Eye (tissue), 1 donor: ENCODE results near the gene AGBL1.
"Not testable (repeated sequence)": the region's sequence is repeated elsewhere in the genome, so short reads cannot be mapped to it uniquely, and the experiment has no call there.

Source experiments
- DNase-seq: peaks from one replicate; pipeline ENCODE4 v3.0.0-alpha.2; 2015

The AGBL1 gene

GRCh38 chr15:86408261-86408660, 328.6 kb downstream of the AGBL1 start:
- no peak for DNase-seq

- no peak for DNase-seq
These were observed 332.2 kb downstream of the AGBL1 start for GRCh38 chr15:86411916-86412315.

- no peak for DNase-seq
These were observed 333.5 kb downstream of the AGBL1 start for GRCh38 chr15:86413191-86413590.

GRCh38 chr15:86425746-86426145, 346.1 kb downstream of the AGBL1 start:
- DNase-seq: no peak

GRCh38 chr15:86432861-86433260, 353.2 kb downstream of the AGBL1 start:
- DNase-seq: no peak

- DNase-seq: no peak
These were observed 354.3 kb downstream of the AGBL1 start for GRCh38 chr15:86433983-86434382.

- no peak for DNase-seq
These were observed 359.9 kb downstream of the AGBL1 start for GRCh38 chr15:86439614-86440013.

GRCh38 chr15:86444527-86444926, 364.9 kb downstream of the AGBL1 start:
- DNase-seq: no peak

GRCh38 chr15:86445579-86446252, 366.0 kb downstream of the AGBL1 start:
- peak; percentile 62 for DNase-seq

GRCh38 chr15:86446253-86446640, 366.6 kb downstream of the AGBL1 start:
- DNase-seq: peak; percentile 14

GRCh38 chr15:86465470-86466039, 385.9 kb downstream of the AGBL1 start:
- DNase-seq: not testable (repeated sequence)

- no peak for DNase-seq
These were observed 402.0 kb downstream of the AGBL1 start for GRCh38 chr15:86481720-86482119.

- no peak for DNase-seq
These were observed 404.3 kb downstream of the AGBL1 start for GRCh38 chr15:86483936-86484335.

GRCh38 chr15:86488046-86488445, 408.4 kb downstream of the AGBL1 start:
- no peak for DNase-seq

- no peak for DNase-seq
These were observed 410.3 kb downstream of the AGBL1 start for GRCh38 chr15:86489981-86490380.

GRCh38 chr15:86491118-86491517, 411.4 kb downstream of the AGBL1 start:
- DNase-seq: no peak

GRCh38 chr15:86493884-86494283, 414.2 kb downstream of the AGBL1 start:
- DNase-seq: no peak

GRCh38 chr15:86494475-86494874, 414.8 kb downstream of the AGBL1 start:
- no peak for DNase-seq

GRCh38 chr15:86502301-86502700, 422.6 kb downstream of the AGBL1 start:
- no peak for DNase-seq

GRCh38 chr15:86505951-86506350, 426.3 kb downstream of the AGBL1 start:
- DNase-seq: no peak

GRCh38 chr15:86506401-86506800, 426.7 kb downstream of the AGBL1 start:
- DNase-seq: no peak

- DNase-seq: no peak
These were observed 436.0 kb downstream of the AGBL1 start for GRCh38 chr15:86515625-86516024.

- DNase-seq: no peak
These were observed 443.1 kb downstream of the AGBL1 start for GRCh38 chr15:86522721-86523120.

- DNase-seq: peak; percentile 3
These were observed 447.4 kb downstream of the AGBL1 start for GRCh38 chr15:86526938-86527690.
